ENCODE measurements around the gene UBR4. TPM values are rescaled to one million over a fixed set of nuclear protein-coding genes. Genes with fewer than 3 reads are reported as not detected.

Gene UBR4
- total RNA-seq, 2 experiments from 2014 or later, result 121 to 126 TPM

- no TSS peak for BruUV-seq (replicated peaks)
- H3K9me2 ChIP-seq (ENCODE audit: insufficient read depth, low read length), result no peaks in the 10 kb centered on the region
- no peaks in the 10 kb centered on the region for H3K4me1 ChIP-seq (ENCODE audit: insufficient read depth, low read length, poor library complexity, severe bottlenecking)
- ChIA-PET CTCF (ENCODE audit: unreplicated experiment) (no interaction called here), POLR2A (no interaction called here)
- DNase-seq (ENCODE audit: low spot score), result no peak
- no peaks in the 10 kb centered on the region for H3K79me2 ChIP-seq (ENCODE audit: insufficient read depth, low read depth, low read length)
- H3K4me2 ChIP-seq (ENCODE audit: low read length), result no peak overlapping the region
- no peak overlapping the region for H3K4me3 ChIP-seq (ENCODE audit: low read depth, low read length, poor library complexity, severe bottlenecking)
- intact Hi-C loops (cut with micrococcal nuclease; ENCODE audit: unreplicated experiment), result no loop called here
- H3K9me3 ChIP-seq (ENCODE audit: low read length), result no peaks in the 10 kb centered on the region
- no peak for TF ChIP-seq CTCF (conservative IDR thresholded peaks at IDR 0.05; ENCODE audit: low read length)
- no peak for TF ChIP-seq EZH2phosphoT487 (IDR thresholded peaks at IDR 0.05; ENCODE audit: borderline replicate concordance, low read depth, low read length)
- no peak overlapping the region for H2AFZ ChIP-seq (ENCODE audit: low read length)
- H4K20me1 ChIP-seq (ENCODE audit: insufficient read depth, low read length), result no peaks in the 10 kb centered on the region
- H3K36me3 ChIP-seq (ENCODE audit: insufficient read depth, low read length), result no peaks in the 10 kb centered on the region
- H3K27ac ChIP-seq (ENCODE audit: low read depth, low read length, poor library complexity, severe bottlenecking), result no peak overlapping the region
These were observed 160.3 kb downstream of the UBR4 start for GRCh38 chr1:19049798-19050197.

- no peak for TF ChIP-seq EZH2phosphoT487 (IDR thresholded peaks at IDR 0.05; ENCODE audit: borderline replicate concordance, low read depth, low read length)
- no peak for TF ChIP-seq CTCF (conservative IDR thresholded peaks at IDR 0.05; ENCODE audit: low read length)
- Histone ChIP-seq H3K9me3 (ENCODE audit: low read length) (no peaks in the 10 kb centered on the region), H3K9me2 (ENCODE audit: insufficient read depth, low read length) (no peaks in the 10 kb centered on the region), H4K20me1 (ENCODE audit: insufficient read depth, low read length) (no peaks in the 10 kb centered on the region), H3K79me2 (ENCODE audit: insufficient read depth, low read depth, low read length) (no peaks in the 10 kb centered on the region), H3K27ac (ENCODE audit: low read depth, low read length, poor library complexity, severe bottlenecking) (no peak overlapping the region), H3K4me1 (ENCODE audit: insufficient read depth, low read length, poor library complexity, severe bottlenecking) (no peaks in the 10 kb centered on the region), H3K4me3 (ENCODE audit: low read depth, low read length, poor library complexity, severe bottlenecking) (no peak overlapping the region), H3K36me3 (ENCODE audit: insufficient read depth, low read length) (no peaks in the 10 kb centered on the region), H3K4me2 (ENCODE audit: low read length) (no peak overlapping the region), H2AFZ (ENCODE audit: low read length) (no peak overlapping the region)
- intact Hi-C loops (cut with micrococcal nuclease; ENCODE audit: unreplicated experiment), result no loop called here
- POLR2A ChIA-PET, result no interaction called here
- CTCF ChIA-PET (ENCODE audit: unreplicated experiment), result no interaction called here
- DNase-seq (ENCODE audit: low spot score), result no peak
- no TSS peak for BruUV-seq (replicated peaks)
These were observed 160.8 kb downstream of the UBR4 start for GRCh38 chr1:19049128-19049768.

- no peak for DNase-seq (ENCODE audit: low spot score)
- BruUV-seq (replicated peaks), result no TSS peak
- H3K79me2 ChIP-seq (ENCODE audit: insufficient read depth, low read depth, low read length), result no peaks in the 10 kb centered on the region
- H3K36me3 ChIP-seq (ENCODE audit: insufficient read depth, low read length), result no peaks in the 10 kb centered on the region
- H3K9me2 ChIP-seq (ENCODE audit: insufficient read depth, low read length), result no peaks in the 10 kb centered on the region
- no peaks in the 10 kb centered on the region for H3K9me3 ChIP-seq (ENCODE audit: low read length)
- no peak overlapping the region for H2AFZ ChIP-seq (ENCODE audit: low read length)
- POLR2A ChIA-PET, result no interaction called here
- H3K27ac ChIP-seq (ENCODE audit: low read depth, low read length, poor library complexity, severe bottlenecking), result no peak overlapping the region
- no peaks in the 10 kb centered on the region for H3K4me1 ChIP-seq (ENCODE audit: insufficient read depth, low read length, poor library complexity, severe bottlenecking)
- intact Hi-C loops (cut with micrococcal nuclease; ENCODE audit: unreplicated experiment), result no loop called here
- CTCF ChIA-PET (ENCODE audit: unreplicated experiment), result no interaction called here
- TF ChIP-seq CTCF (conservative IDR thresholded peaks at IDR 0.05; ENCODE audit: low read length) (no peak), EZH2phosphoT487 (IDR thresholded peaks at IDR 0.05; ENCODE audit: borderline replicate concordance, low read depth, low read length) (no peak)
- H3K4me3 ChIP-seq (ENCODE audit: low read depth, low read length, poor library complexity, severe bottlenecking), result no peak overlapping the region
- H4K20me1 ChIP-seq (ENCODE audit: insufficient read depth, low read length), result no peaks in the 10 kb centered on the region
- H3K4me2 ChIP-seq (ENCODE audit: low read length), result no peak overlapping the region
These were observed 162.9 kb downstream of the UBR4 start for GRCh38 chr1:19046972-19047731.

Measured in OCI-LY7 (cell line).